ENCODE measurements around the gene MRPL14.
A peak's percentile ranks its signal among the peaks of the same experiment; 100 is the strongest.

The MRPL14 gene

GRCh38 chr6:44077214-44077946 is 49.9 kb downstream of the MRPL14 start:
- TF ChIP-seq, protein P1, sequence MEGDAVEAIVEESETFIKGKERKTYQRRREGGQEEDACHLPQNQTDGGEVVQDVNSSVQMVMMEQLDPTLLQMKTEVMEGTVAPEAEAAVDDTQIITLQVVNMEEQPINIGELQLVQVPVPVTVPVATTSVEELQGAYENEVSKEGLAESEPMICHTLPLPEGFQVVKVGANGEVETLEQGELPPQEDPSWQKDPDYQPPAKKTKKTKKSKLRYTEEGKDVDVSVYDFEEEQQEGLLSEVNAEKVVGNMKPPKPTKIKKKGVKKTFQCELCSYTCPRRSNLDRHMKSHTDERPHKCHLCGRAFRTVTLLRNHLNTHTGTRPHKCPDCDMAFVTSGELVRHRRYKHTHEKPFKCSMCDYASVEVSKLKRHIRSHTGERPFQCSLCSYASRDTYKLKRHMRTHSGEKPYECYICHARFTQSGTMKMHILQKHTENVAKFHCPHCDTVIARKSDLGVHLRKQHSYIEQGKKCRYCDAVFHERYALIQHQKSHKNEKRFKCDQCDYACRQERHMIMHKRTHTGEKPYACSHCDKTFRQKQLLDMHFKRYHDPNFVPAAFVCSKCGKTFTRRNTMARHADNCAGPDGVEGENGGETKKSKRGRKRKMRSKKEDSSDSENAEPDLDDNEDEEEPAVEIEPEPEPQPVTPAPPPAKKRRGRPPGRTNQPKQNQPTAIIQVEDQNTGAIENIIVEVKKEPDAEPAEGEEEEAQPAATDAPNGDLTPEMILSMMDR (IDR thresholded peaks at IDR 0.05; ENCODE audit: low read depth, low read length), result no peak
- Histone ChIP-seq H3K9me3 (ENCODE audit: severe bottlenecking) (no peaks in the 10 kb centered on the region), H3K4me3 (ENCODE audit: low read depth, low read length) (no peak overlapping the region), H3K36me3 (no peaks in the 10 kb centered on the region), H3K27ac (no peak overlapping the region), H3K27me3 (ENCODE audit: insufficient read depth, low read depth, severe bottlenecking) (no peaks in the 10 kb centered on the region)
- DNase-seq, result no peak

GRCh38 chr6:44076356-44077213 is 50.7 kb downstream of the MRPL14 start:
- H3K27ac ChIP-seq, result no peak overlapping the region
- TF ChIP-seq, protein P1 (IDR thresholded peaks at IDR 0.05; ENCODE audit: low read depth, low read length), result no peak
- no peak overlapping the region for H3K4me3 ChIP-seq (ENCODE audit: low read depth, low read length)
- no peaks in the 10 kb centered on the region for H3K9me3 ChIP-seq (ENCODE audit: severe bottlenecking)
- no peaks in the 10 kb centered on the region for H3K36me3 ChIP-seq
- no peak for DNase-seq
- no peaks in the 10 kb centered on the region for H3K27me3 ChIP-seq (ENCODE audit: insufficient read depth, low read depth, severe bottlenecking)

GRCh38 chr6:44075647-44076355 is 51.5 kb downstream of the MRPL14 start:
- no peak for DNase-seq
- Histone ChIP-seq H3K4me3 (ENCODE audit: low read depth, low read length) (no peak overlapping the region), H3K9me3 (ENCODE audit: severe bottlenecking) (no peaks in the 10 kb centered on the region), H3K27ac (no peak overlapping the region), H3K36me3 (no peaks in the 10 kb centered on the region), H3K27me3 (ENCODE audit: insufficient read depth, low read depth, severe bottlenecking) (no peaks in the 10 kb centered on the region)
- TF ChIP-seq, protein P1 (IDR thresholded peaks at IDR 0.05; ENCODE audit: low read depth, low read length), result no peak

DNA sequence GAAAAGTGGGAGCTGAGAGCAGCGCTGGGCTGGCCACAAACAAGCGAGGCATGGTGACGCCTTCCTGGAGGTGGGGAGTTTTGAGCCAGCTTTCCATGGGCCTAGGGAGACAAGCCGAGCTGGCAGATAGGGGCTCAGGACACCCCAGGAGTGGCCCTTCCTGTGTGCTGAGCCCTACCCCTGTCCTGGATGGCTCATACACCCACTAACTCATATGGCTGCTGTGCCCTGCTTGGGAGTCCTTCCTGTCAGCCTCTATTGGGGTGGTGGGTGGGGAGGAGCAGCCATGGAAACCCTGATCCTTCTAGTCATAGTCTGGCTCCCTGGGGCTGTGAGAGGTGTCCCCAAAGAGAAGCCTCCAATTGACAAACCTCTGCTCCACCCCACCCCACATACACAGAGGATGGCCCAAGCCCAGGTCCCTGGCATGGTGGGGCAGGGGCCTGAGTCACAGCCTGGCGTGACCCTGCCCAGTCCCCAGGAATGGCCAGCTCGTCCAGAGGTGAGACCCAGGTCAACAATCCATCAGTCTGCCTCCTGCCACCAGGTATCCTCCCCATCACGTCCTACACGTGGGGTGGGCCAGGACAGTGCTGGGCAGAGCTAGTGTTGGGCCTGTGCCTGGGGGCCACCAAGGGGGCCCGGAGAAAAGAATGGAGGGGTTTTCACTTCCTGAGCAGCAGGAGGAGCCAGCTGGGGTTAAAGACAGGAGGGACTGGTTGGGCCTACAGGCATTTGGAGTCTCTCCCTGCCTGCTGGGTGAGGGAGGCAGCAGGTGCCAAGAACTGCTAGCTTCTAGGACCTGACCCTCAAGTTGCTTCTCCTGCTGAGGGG is 52.2 kb downstream of the MRPL14 start:
- Histone ChIP-seq H3K36me3 (no peaks in the 10 kb centered on the region), H3K4me3 (ENCODE audit: low read depth, low read length) (no peak overlapping the region), H3K27ac (no peak overlapping the region)

DNA sequence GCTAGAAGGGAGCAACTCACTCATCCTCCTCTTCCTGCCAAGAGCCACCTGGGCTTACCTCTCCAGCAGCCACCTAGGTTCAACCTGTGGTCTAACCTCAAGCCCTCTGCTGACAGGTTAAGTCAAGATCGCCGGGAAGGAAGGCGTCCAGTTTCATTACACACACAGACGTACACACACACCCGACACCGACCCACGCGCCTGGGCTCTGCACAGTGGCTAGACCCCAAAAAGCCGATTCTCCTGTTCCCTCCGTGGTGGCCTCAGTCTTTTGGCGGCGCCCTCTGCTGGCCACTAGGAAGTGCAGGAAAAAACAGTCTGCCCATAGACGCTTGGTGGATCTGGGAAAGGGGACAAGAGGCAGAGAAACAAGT is 52.8 kb downstream of the MRPL14 start:
- no peak overlapping the region for H3K27ac ChIP-seq
- TF ChIP-seq, protein P1 (IDR thresholded peaks at IDR 0.05; ENCODE audit: low read depth, low read length), result peak; percentile 97
- peak overlapping the region; percentile 50 for H3K4me3 ChIP-seq (ENCODE audit: low read depth, low read length)

More for the DNA sequence above, 52.2 kb downstream of the MRPL14 start:
- H3K9me3 ChIP-seq (ENCODE audit: severe bottlenecking), result no peaks in the 10 kb centered on the region
- DNase-seq, result no peak
- no peaks in the 10 kb centered on the region for H3K27me3 ChIP-seq (ENCODE audit: insufficient read depth, low read depth, severe bottlenecking)
- TF ChIP-seq, protein P1 (IDR thresholded peaks at IDR 0.05; ENCODE audit: low read depth, low read length), result no peak

More for the DNA sequence above, 52.8 kb downstream of the MRPL14 start:
- Histone ChIP-seq H3K9me3 (ENCODE audit: severe bottlenecking) (no peaks in the 10 kb centered on the region), H3K27me3 (ENCODE audit: insufficient read depth, low read depth, severe bottlenecking) (no peaks in the 10 kb centered on the region), H3K36me3 (no peaks in the 10 kb centered on the region)
- DNase-seq, result peak; percentile 83

All from WERI-Rb-1 (cell line).